CD8-positive, alpha-beta memory T cell (primary cell): ENCODE results near the gene CTIF. TPM values are rescaled to one million over a fixed set of nuclear protein-coding genes. Genes with fewer than 3 reads are reported as not detected.

Experiments
- CTCF ChIA-PET: fragments of 350-600 bp; sonication (Branson Sonifier 250); formaldehyde crosslinking; loops from one replicate; lab custom pipeline; 2021; ENCODE audit warnings: antibody characterized with exemption; lab: Charles Lee
- POLR2A ChIA-PET: fragments of 350-600 bp; sonication (Branson Sonifier 250); formaldehyde crosslinking; loops from one replicate; lab custom pipeline; 2021; ENCODE audit warnings: antibody characterized with exemption; lab: Charles Lee
- DNase-seq, 5 donors: peaks; one replicate each; pipeline versions ENCODE4 v3.0.0 to v3.0.0-alpha.2; 2020 to 2022; ENCODE audit warnings: mixed read lengths in 1 of 5
- H3K27ac ChIP-seq: one replicate; pipeline ENCODE4 v1.7.0; 2013; ENCODE audit warnings: low read depth, mild to moderate bottlenecking, low read length, moderate library complexity
- H3K27me3 ChIP-seq: 2 replicates; pipeline ENCODE4 v1.7.0; 2013; ENCODE audit warnings: low read length, mild to moderate bottlenecking; ENCODE audit not compliant: insufficient read depth, poor library complexity, severe bottlenecking
- H3K36me3 ChIP-seq: 2 replicates; pipeline ENCODE4 v1.7.0; 2013; ENCODE audit warnings: mild to moderate bottlenecking, low read length, moderate library complexity; ENCODE audit not compliant: insufficient read depth
- H3K4me1 ChIP-seq: 2 replicates; pipeline ENCODE4 v1.7.0; 2013; ENCODE audit warnings: mild to moderate bottlenecking, low read length, moderate library complexity; ENCODE audit not compliant: insufficient read depth
- H3K4me3 ChIP-seq: 2 replicates; pipeline ENCODE4 v1.7.0; 2013; ENCODE audit warnings: mild to moderate bottlenecking, low read length
- H3K9me3 ChIP-seq: 2 replicates; pipeline ENCODE4 v1.7.0; 2013; ENCODE audit warnings: mild to moderate bottlenecking, low read length
- H3K27ac Mint-ChIP-seq, 8 donors: one replicate each; pipeline ENCODE4 v1.8.0; 2020 to 2021; ENCODE audit warnings: mixed read lengths in 8 of 8, mild to moderate bottlenecking in 6 of 8, inconsistent platforms in 3 of 8, moderate library complexity in 3 of 8
- H3K27me3 Mint-ChIP-seq, 2 donors: one replicate each; pipeline ENCODE4 v1.8.0; 2020 to 2021; ENCODE audit warnings: mixed read lengths in 2 of 2, mild to moderate bottlenecking in 1 of 2, moderate library complexity in 1 of 2
- H3K36me3 Mint-ChIP-seq, 3 donors: one replicate each; pipeline ENCODE4 v1.8.0; 2020 to 2021; ENCODE audit warnings: mixed read lengths in 3 of 3, inconsistent platforms in 1 of 3, mild to moderate bottlenecking in 1 of 3
- H3K4me1 Mint-ChIP-seq, 3 donors: one replicate each; pipeline ENCODE4 v1.8.0; 2020 to 2021; ENCODE audit warnings: mixed read lengths in 3 of 3, inconsistent platforms in 1 of 3, mild to moderate bottlenecking in 1 of 3
- H3K4me3 Mint-ChIP-seq, 7 donors: one replicate each; pipeline ENCODE4 v1.8.0; 2020 to 2021; ENCODE audit warnings: mixed read lengths in 7 of 7, mild to moderate bottlenecking in 6 of 7, moderate library complexity in 4 of 7, inconsistent platforms in 2 of 7
- H3K9me3 Mint-ChIP-seq, 5 donors: one replicate each; pipeline ENCODE4 v1.8.0; 2020 to 2022; ENCODE audit warnings: mixed read lengths in 5 of 5, mild to moderate bottlenecking in 3 of 5, moderate library complexity in 2 of 5, inconsistent platforms in 1 of 5
- polyA plus RNA-seq: library from polyadenylated mRNA; unstranded; fragments of 300-500 nt; fragmentation: Illumina TruSeq; gene quantifications from one replicate; pipeline ENCODE4 v1.2.3, GENCODE V29; 2021
- total RNA-seq, 2 experiments: library from RNA; stranded (reverse); gene quantifications; one replicate each; pipeline ENCODE4 v1.2.3, GENCODE V29; 2021

CTIF gene
- total and polyA plus RNA-seq, 3 experiments from 2014 or later, result 0.89 to 4.8 (median 4.2) TPM

GRCh38 chr18:48859311-48860268 lies 320.8 kb downstream of the CTIF start:
- Histone ChIP-seq H3K4me1 (peaks cover 11% of the 10 kb centered on the region), H3K27me3 (no peaks in the 10 kb centered on the region), H3K36me3 (no peaks in the 10 kb centered on the region), H3K27ac (no peak overlapping the region), H3K9me3 (no peaks in the 10 kb centered on the region), H3K4me3 (no peak overlapping the region)
- no peak for DNase-seq
- CTCF ChIA-PET, result no interaction called here
- H3K4me3 Mint-ChIP-seq, result no peak overlapping the region
- H3K9me3 Mint-ChIP-seq, result no peaks in the 10 kb centered on the region
- peak overlapping the region in 1 of 8 donors; percentile 50 for H3K27ac Mint-ChIP-seq
- no peaks in the 10 kb centered on the region for H3K36me3 Mint-ChIP-seq
- POLR2A ChIA-PET, result no interaction called here
- no peaks in the 10 kb centered on the region for H3K27me3 Mint-ChIP-seq
- H3K4me1 Mint-ChIP-seq, result peaks cover 22 to 29% (median 26%) of the 10 kb centered on the region in 3 donors

GRCh38 chr18:48860269-48861180 lies 321.7 kb downstream of the CTIF start:
- H3K9me3 Mint-ChIP-seq, result no peaks in the 10 kb centered on the region
- Histone ChIP-seq H3K4me1 (peaks cover 4% of the 10 kb centered on the region), H3K27ac (no peak overlapping the region), H3K36me3 (no peaks in the 10 kb centered on the region), H3K9me3 (no peaks in the 10 kb centered on the region), H3K27me3 (no peaks in the 10 kb centered on the region), H3K4me3 (no peak overlapping the region)
- no peak for DNase-seq
- ChIA-PET CTCF (interaction anchor here (1.0 to 1.3 kb wide), 2 partner anchors 9 to 13 kb away, joined by 3 read pairs; no protein-coding TSS in a partner anchor), POLR2A (no interaction called here)
- H3K27me3 Mint-ChIP-seq, result no peaks in the 10 kb centered on the region
- peaks cover 13 to 20% (median 18%) of the 10 kb centered on the region in 3 donors for H3K4me1 Mint-ChIP-seq
- H3K4me3 Mint-ChIP-seq, result no peak overlapping the region
- H3K27ac Mint-ChIP-seq, result peak overlapping the region in 1 of 8 donors; percentile 50
- no peaks in the 10 kb centered on the region for H3K36me3 Mint-ChIP-seq

- Histone ChIP-seq H3K36me3 (no peaks in the 10 kb centered on the region), H3K4me1 (no peaks in the 10 kb centered on the region), H3K27me3 (no peaks in the 10 kb centered on the region), H3K27ac (no peak overlapping the region), H3K9me3 (no peaks in the 10 kb centered on the region), H3K4me3 (no peak overlapping the region)
- Mint-ChIP-seq H3K4me1 (peaks cover 6 to 15% (median 11%) of the 10 kb centered on the region in 3 donors), H3K36me3 (no peaks in the 10 kb centered on the region), H3K27ac (peak overlapping the region in 1 of 8 donors; percentile 54), H3K27me3 (no peaks in the 10 kb centered on the region), H3K9me3 (no peaks in the 10 kb centered on the region), H3K4me3 (no peak overlapping the region)
- no peak for DNase-seq
- POLR2A ChIA-PET, result no interaction called here
- CTCF ChIA-PET, result interaction anchor here (0.6 to 1.3 kb wide), 3 partner anchors 10 to 78 kb away, joined by 3 read pairs; no protein-coding TSS in a partner anchor
Observed at GRCh38 chr18:48861181-48861708, 322.4 kb downstream of the CTIF start.

GRCh38 chr18:48862132-48862531 lies 323.3 kb downstream of the CTIF start:
- ChIA-PET CTCF (interaction anchor here (0.6 to 1.3 kb wide), 2 partner anchors 11 to 79 kb away, joined by 3 read pairs; no protein-coding TSS in a partner anchor), POLR2A (no interaction called here)
- Mint-ChIP-seq H3K27ac (no peak overlapping the region), H3K27me3 (no peaks in the 10 kb centered on the region), H3K4me3 (no peak overlapping the region), H3K4me1 (peaks cover 0 to 18% (median 5%) of the 10 kb centered on the region in 3 donors), H3K36me3 (no peaks in the 10 kb centered on the region), H3K9me3 (no peaks in the 10 kb centered on the region)
- Histone ChIP-seq H3K9me3 (no peaks in the 10 kb centered on the region), H3K36me3 (no peaks in the 10 kb centered on the region), H3K27ac (no peak overlapping the region), H3K27me3 (no peaks in the 10 kb centered on the region), H3K4me3 (no peak overlapping the region), H3K4me1 (no peaks in the 10 kb centered on the region)
- DNase-seq, result no peak

- ChIA-PET POLR2A (no interaction called here), CTCF (no interaction called here)
- H3K4me1 ChIP-seq, result peaks cover under 1% of the 10 kb centered on the region
- H3K4me3 Mint-ChIP-seq, result no peak overlapping the region
- H3K9me3 Mint-ChIP-seq, result no peaks in the 10 kb centered on the region
- peaks cover 0 to 15% (median 2%) of the 10 kb centered on the region in 3 donors for H3K4me1 Mint-ChIP-seq
- no peak overlapping the region for H3K4me3 ChIP-seq
- no peaks in the 10 kb centered on the region for H3K27me3 ChIP-seq
- H3K36me3 Mint-ChIP-seq, result no peaks in the 10 kb centered on the region
- H3K27me3 Mint-ChIP-seq, result no peaks in the 10 kb centered on the region
- H3K36me3 ChIP-seq, result no peaks in the 10 kb centered on the region
- H3K9me3 ChIP-seq, result no peaks in the 10 kb centered on the region
- H3K27ac Mint-ChIP-seq, result no peak overlapping the region
- no peak overlapping the region for H3K27ac ChIP-seq
- no peak for DNase-seq
Observed at GRCh38 chr18:48862678-48863270, 323.9 kb downstream of the CTIF start.

GRCh38 chr18:48863432-48864065 lies 324.7 kb downstream of the CTIF start:
- Histone ChIP-seq H3K4me1 (peaks cover 8% of the 10 kb centered on the region), H3K4me3 (no peak overlapping the region), H3K27ac (no peak overlapping the region), H3K36me3 (no peaks in the 10 kb centered on the region), H3K9me3 (no peaks in the 10 kb centered on the region), H3K27me3 (no peaks in the 10 kb centered on the region)
- no peaks in the 10 kb centered on the region for H3K9me3 Mint-ChIP-seq
- no peaks in the 10 kb centered on the region for H3K27me3 Mint-ChIP-seq
- CTCF ChIA-PET, result no interaction called here
- H3K4me3 Mint-ChIP-seq, result no peak overlapping the region
- no peak overlapping the region for H3K27ac Mint-ChIP-seq
- H3K36me3 Mint-ChIP-seq, result no peaks in the 10 kb centered on the region
- no peak for DNase-seq
- H3K4me1 Mint-ChIP-seq, result peaks cover 7 to 19% (median 8%) of the 10 kb centered on the region in 3 donors
- POLR2A ChIA-PET, result no interaction called here

- H3K4me1 Mint-ChIP-seq, result peaks cover 20 to 32% (median 20%) of the 10 kb centered on the region in 3 donors
- CTCF ChIA-PET, result no interaction called here
- H3K9me3 Mint-ChIP-seq, result no peaks in the 10 kb centered on the region
- H3K4me3 Mint-ChIP-seq, result no peak overlapping the region
- Histone ChIP-seq H3K4me1 (peaks cover 21% of the 10 kb centered on the region), H3K27ac (no peak overlapping the region), H3K4me3 (no peak overlapping the region), H3K9me3 (no peaks in the 10 kb centered on the region), H3K36me3 (no peaks in the 10 kb centered on the region), H3K27me3 (no peaks in the 10 kb centered on the region)
- no peaks in the 10 kb centered on the region for H3K36me3 Mint-ChIP-seq
- peak overlapping the region in 1 of 8 donors; percentile 27 for H3K27ac Mint-ChIP-seq
- no peaks in the 10 kb centered on the region for H3K27me3 Mint-ChIP-seq
- POLR2A ChIA-PET, result no interaction called here
- no peak for DNase-seq
Observed at GRCh38 chr18:48864876-48865275, 326.0 kb downstream of the CTIF start.
